HG03521 (cell line): ENCODE measurements around the gene ZBTB8OS.
A peak's percentile ranks its signal among the peaks of the same experiment; 100 is the strongest.
"Not testable (repeated sequence)": the region's sequence is repeated elsewhere in the genome, so short reads cannot be mapped to it uniquely, and the experiment has no call there.

Source experiments
- ATAC-seq: cut with Tn5 transposase; IDR thresholded peaks from one replicate; pipeline ENCODE4 v1.9.1; 2021; ENCODE audit warnings: mild to moderate bottlenecking, moderate library complexity; ENCODE audit not compliant: unreplicated experiment

ZBTB8OS gene

DNA sequence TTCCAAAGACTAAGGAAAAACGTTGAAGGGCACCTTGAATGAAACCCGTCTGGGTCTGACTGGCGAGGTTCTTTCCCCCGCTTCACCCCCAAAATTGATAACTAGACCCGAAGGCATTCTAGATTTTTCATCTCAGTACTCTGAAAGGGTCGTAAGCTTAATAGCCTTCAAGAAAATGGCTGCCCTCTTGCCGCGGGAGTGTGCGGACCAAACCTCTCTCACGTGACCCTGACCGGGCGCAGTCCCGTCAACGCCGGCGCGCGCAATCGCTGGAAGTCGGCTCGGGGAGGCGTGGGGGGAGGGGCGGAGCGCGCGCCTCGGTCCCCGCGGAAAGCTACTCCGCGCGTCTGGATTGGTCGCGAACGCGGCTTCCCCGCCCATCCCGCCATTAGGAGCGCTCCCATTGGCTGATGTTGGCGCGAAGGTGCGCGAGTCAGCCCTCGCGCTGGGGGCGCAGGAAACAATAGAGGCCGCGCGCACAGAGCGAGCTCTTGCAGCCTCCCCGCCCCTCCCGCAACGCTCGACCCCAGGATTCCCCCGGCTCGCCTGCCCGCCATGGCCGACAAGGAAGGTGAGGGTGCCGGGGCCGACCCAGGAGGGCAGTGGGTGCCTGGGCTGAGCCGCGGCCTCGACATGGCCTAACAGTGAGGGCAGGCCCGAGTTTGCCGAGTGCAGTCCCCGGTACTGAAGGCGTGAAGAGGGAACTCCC is 556 bp upstream of the ZBTB8OS start, which contains the start of gene RBBP4:
TSS of gene RBBP4 (plus strand) at position 457 of the 709 bp plus-strand sequence. CDS start at position 556, 99 bp downstream.
- peak; percentile 83 for ATAC-seq

- no peak for ATAC-seq
Observed at GRCh38 chr1:32647308-32648134, 2.8 kb downstream of the ZBTB8OS start.

DNA sequence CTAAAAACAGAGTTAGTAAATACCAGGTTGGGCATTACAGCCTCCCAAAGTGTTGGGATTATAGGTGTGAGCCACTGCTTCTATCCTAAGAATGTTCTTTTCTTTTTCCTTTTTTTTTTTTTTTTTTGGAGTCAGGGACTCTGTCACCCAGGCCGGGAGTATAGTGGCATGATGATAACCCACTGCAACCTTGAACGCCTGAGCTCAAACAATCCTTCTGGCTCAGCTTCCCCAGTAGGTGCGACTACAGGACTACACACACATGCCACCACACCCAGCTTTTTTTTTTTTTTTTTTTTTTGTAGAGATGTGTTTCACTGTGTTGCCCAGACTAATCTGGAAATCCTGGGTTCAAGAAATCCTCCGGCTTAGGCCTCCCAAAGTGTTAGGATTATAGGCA is 5.9 kb downstream of the ZBTB8OS start:
- ATAC-seq, result no peak

DNA sequence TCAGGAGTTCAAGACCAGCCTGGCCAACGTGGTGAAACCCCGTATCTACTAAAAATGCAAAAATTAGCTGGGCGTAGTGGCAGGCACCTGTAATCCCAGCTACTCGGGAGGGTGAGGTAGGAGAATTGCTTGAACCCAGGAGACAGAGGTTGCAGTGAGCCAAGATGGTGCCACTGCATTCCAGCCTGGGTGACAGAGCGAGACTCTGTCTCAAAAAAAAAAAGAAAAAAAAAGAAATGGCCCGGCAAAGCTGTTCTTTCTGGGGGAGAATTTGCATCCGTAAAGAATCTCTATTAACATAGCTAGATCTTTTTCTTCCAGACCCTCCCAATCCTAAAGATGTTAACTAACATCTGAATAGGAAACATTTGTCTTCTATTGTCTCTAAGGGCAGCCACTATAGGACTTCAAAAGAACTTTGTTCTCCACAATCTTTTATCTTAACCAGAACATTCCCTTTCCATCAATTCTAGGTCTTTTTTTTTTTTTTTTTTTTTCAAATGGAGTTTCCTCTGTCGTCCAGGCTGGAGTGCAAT is 8.0 kb downstream of the ZBTB8OS start:
- ATAC-seq, result not testable (repeated sequence)

- no peak for ATAC-seq
Observed at GRCh38 chr1:32639489-32640075, 10.8 kb downstream of the ZBTB8OS start.

GRCh38 chr1:32636914-32637645 is 13.3 kb downstream of the ZBTB8OS start:
- ATAC-seq, result no peak

DNA sequence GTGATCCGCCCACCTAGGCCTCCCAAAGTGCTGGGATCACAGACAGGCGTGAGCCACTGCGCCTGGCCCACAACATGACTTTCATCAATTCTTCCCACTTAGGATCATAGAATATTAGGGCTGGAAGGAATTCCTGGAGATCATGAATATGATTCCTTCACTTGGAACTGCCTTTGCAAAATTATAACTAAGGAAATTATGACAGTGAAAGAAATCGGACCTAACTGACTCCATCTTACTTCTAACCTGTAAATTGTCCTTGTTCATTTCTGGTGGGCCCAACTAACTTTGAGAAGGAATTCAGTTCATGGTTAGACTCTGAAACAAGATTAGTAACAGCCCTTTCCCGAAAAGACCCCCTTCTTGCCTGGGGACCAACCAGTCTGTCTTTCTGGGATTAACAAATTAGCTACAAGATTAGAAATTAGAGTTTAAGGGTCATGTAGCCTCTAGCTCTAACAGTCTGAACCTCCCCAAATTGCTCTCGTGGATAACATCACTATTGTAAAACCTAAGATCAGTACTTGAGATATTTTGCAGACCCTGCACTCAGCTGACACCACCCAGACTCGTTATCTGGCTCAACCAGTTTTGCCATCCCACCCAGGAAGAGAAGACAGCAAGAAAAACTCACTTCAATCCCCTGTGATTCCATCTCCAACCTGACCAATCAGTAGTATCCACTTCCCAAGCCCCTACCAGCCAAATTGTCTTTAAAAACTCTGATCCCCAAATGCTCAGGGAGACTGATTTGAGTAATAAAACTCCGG is 14.7 kb downstream of the ZBTB8OS start:
- no peak for ATAC-seq

DNA sequence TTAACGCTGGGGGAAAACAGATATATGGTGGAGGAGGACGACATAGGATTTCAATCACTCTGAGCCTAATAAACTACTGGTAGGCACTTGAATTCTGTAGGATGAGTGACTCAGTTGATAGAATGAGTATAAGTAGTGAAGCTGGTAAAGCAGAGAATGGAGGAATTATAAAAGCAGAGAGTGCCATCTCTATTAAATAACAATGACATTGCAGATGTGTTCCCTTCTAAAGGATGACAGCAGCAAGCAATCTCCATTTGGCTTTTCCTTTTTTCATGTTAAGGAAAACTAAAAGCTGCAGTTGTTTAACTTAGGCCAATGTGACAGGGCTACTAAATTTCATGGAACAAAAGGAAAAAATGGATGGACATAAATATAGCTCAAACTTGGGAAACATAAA is 17.5 kb downstream of the ZBTB8OS start:
- ATAC-seq, result no peak

- ATAC-seq, result not testable (repeated sequence)
Observed at GRCh38 chr1:32630173-32630572, 20.2 kb downstream of the ZBTB8OS start.

DNA sequence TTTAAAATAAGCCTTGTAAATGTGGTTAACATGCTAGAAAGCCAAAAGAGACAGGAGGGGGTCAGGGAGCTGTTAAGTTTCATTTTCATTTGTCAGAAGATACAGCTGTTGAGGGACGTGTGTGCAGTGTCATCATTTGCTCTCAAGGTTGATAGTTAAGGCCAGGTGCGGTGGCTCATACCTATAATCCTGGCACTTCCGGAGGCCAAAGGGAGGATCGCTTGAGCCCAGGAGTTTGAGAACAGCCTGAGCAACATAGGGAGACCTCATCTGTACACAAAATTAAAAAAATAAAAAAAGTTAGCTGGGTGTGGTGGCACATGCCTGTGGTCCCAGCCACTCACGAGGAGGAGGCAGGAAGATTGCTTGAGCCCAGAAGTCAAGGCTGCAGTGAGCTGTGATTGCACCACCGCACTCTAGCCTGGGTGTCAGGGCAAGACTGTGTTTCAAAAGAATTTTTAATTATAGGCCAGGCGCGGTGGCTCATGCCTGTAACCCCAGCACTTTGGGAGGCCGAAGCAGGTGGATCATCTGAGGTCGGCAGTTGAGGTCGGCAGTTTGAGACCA is 22.7 kb downstream of the ZBTB8OS start:
- ATAC-seq, result no peak

DNA sequence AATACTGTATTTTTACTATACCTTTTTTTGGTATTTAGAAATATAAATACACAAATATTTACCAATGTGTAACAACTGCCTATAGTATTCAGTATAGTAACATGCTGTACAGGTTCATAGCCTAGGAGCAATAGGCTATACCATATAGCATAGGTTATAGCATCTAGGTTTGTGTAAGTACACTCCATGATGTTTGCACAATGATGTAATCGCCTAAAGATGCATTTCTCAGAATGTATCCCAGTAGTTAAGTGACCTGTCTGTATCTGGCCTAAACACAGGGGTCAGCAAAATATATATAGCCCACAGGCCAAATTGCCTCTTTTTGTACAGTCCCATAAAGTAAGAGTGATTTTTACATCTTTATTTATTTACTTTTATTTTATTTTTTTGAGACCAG is 24.2 kb downstream of the ZBTB8OS start:
- no peak for ATAC-seq

DNA sequence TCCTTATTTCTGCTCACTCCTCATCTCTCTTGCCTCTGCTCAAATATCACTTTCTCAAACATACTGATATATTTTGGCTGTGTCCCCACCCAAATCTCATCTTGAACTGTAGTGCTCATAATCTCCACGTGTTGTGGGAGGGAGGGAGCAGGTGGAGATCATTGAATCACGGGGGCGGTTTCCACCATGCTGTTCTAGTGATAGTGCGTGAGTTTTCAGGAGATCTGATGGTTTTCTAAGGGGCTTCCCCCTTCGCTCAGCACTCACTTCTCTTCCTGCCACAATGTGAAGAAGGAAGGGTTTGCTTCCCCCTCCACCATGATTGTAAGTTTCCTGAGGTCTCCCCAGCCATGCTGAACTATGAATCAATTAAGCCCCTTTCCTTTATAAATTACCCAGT is 26.6 kb downstream of the ZBTB8OS start:
- no peak for ATAC-seq

GRCh38 chr1:32622806-32623681 is 27.3 kb downstream of the ZBTB8OS start:
- no peak for ATAC-seq

DNA sequence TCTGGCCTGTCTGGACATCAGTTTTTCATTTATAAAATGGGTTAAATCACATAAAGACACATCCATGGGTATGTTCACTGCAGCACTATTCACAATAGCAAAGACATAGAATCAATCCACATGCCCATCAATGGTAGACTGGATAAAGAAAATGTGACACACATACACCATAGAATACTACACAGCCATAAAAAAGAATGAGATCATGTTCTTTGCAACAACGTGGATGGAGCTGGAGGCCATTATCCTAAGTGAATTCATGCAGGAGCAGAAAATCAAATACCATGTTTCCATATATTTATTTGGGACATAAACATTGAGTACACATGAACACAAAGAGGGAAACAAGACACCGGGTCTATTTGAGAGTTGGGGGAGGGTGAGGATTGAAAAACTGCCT is 28.1 kb downstream of the ZBTB8OS start:
- no peak for ATAC-seq

GRCh38 chr1:32619701-32620485 is 30.5 kb downstream of the ZBTB8OS start:
- no peak for ATAC-seq

DNA sequence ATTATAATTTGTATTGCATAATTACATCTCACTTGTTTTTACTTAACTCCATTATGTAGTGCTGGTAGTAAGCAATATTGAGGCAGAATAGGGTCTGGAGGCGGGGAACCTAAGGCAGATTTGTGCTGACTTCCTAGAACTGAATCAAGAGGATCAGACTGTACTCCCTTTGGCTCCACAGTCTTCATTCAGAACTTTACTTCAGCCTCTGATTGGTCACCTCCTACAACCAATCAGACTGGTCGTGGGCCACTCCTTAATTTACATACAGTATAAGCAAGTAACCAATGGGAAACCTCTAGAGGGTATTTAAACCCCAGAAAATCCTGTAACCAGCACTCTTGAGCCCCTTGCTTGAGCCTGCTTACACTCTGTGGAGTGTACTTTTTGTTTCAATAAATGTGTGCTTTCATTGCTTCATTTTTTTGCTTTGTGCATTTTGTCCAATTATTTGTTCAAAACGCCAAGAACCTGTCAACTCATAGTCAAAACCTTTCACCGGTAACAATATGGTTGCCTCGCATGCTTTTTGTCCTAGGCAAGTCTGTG is 31.6 kb downstream of the ZBTB8OS start:
- ATAC-seq, result no peak

- no peak for ATAC-seq
Observed at GRCh38 chr1:32613472-32613871, 36.9 kb downstream of the ZBTB8OS start.
